Activated CD4-positive, alpha-beta T cell treated with anti-CD3 and anti-CD28 coated beads for 24 hours (primary cell): ENCODE data around the gene NDRG3.

Experiments
- DNase-seq, 2 donors: peaks; one replicate each; pipeline ENCODE4 v3.0.0-alpha.2; 2020; ENCODE audit warnings: low read depth in 2 of 2

The NDRG3 gene

GRCh38 chr20:36607586-36608387 lies 138.1 kb downstream of the NDRG3 start:
- DNase-seq, result no peak

DNA sequence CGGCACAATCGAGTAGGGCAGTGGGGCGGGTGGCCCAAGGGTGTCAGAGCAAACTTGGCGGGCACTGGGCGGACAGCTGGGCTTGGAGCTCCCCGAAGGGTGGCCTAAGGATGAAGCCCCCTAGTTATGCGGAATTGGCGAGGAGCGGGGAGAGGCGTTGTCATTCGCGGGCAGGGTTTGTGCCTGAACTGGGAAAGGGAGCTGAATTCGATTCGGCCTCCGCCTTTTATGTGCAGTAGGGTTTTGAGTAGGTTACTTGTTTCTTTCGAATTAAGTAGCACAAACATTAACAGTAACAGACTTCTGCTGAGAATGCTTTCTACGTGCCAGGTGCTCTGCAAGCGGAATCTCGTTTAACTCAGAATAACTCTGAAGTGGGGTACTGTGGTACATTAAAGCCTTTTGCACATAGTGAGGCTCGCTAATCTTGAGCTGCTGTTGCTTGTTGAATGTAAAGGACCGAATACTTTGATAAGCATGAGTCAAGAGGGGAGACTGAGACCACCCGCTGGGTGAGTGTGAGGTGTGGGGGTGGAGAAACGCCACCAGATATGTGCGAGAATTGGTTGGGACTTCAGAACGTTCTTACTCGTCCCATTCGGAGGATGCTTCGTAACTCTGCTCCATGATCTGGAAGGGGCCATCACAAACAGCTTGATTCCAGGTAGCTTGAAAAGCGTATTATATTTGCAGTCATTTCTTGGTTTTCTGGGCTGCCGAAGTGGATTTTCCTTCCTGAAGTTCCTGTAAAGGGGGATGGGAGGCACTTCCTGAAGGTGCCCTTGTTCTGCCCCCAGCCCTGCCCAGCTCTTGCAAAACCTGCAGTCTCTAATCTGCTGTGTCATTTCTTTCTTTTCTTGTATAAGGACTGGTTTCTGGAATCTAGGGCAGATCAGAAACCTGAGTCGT lies 139.5 kb downstream of the NDRG3 start:
- no peak for DNase-seq

DNA sequence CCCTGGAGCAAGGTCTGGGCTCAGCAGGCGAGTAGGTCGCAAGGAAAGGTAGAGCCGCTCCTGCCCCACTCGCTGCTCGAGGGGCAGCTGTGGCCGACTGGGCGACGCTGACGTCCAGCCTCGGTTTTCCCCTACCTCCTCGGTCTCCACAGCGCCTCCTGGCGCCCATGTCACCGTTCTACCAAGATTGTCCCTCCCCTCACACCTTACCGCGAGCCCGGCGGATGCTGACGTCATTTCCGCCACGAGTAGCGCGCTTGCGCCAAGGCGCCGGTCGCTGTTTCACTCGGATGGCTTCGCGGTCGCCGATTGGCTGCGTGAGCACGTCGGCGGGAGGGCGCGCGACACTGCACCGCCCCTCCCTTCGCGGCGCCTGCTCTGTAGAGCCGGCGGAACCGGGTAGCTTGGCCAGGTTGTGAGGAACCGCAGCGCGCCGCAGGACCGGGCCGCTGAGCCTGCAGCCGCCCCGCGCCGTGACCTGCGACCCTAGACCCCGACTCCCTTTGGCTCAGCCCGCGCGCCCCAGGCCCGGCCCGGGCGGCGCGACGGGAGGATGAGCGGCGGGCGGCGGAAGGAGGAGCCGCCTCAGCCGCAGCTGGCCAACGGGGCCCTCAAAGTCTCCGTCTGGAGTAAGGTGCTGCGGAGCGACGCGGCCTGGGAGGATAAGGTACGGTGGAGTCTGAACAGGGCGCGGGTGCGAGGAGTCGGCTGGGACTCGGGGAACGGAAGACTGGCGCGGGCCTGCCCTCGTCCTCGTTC lies 140.3 kb downstream of the NDRG3 start, which contains the start of gene RAB5IF:
Gene RAB5IF (plus strand): TSS at position 381 of the 759 bp plus-strand sequence. CDS start 173 bp downstream, at position 554.
- peak; percentile 98 to 99 for DNase-seq

GRCh38 chr20:36604952-36605398 lies 140.9 kb downstream of the NDRG3 start:
- peak in 1 of 2 donors; percentile 17 for DNase-seq
